K562 (cell line): ENCODE data around the gene CARD8. TPM values are rescaled to one million over a fixed set of nuclear protein-coding genes. Genes with fewer than 3 reads are reported as not detected.

Experiments
- ATAC-seq: fragments of 200-7000 bp; cut with Tn5 transposase; 3 replicates; pipeline ENCODE4 v1.9.1; 2020; ENCODE audit warnings: moderate library complexity
- BruUV-seq: library from RNA; stranded (reverse); fragments of 400-500 nt; replicated peaks from 2 replicates; lab custom pipeline; 2021; lab: Mats Ljungman, UMichigan
- CTCF ChIA-PET: fragments of 300-600 bp; formaldehyde crosslinking; extraction: SDS; loops from one replicate; lab custom pipeline; 2021; ENCODE audit warnings: low intra/inter-chr PET ratio; lab: Yijun Ruan, JAX
- POLR2A ChIA-PET: fragments of 300-600, 350-650 bp; sonication (Branson Sonifier 250); formaldehyde crosslinking; extraction: SDS; loops from one replicate; lab custom pipeline; 2021; ENCODE audit warnings: antibody characterized with exemption, inconsistent platforms; lab: Yijun Ruan, JAX
- DNase-seq, 4 experiments: peaks; one replicate each; pipeline versions ENCODE4 v3.0.0 to v3.0.0-alpha.2; 2011 to 2018; ENCODE audit warnings: low spot score in 3 of 4, mixed read lengths in 3 of 4; ENCODE audit errors: extremely low read depth in 1 of 4
- FAIRE-seq: peaks from 2 replicates; lab custom pipeline; 2011; peaks lifted over from hg19 to GRCh38; lab: Jason Lieb, UNC
- H2AFZ ChIP-seq: 2 replicates; pipeline ENCODE4 v1.6.0; 2011; ENCODE audit warnings: low read depth, low read length, control low read depth, inconsistent platforms
- H3K27ac ChIP-seq: fragments of 200-600 bp; 3 replicates; pipeline ENCODE4 v1.8.0; 2011; ENCODE audit warnings: low read depth, mild to moderate bottlenecking, control low read depth, inconsistent platforms, low read length, moderate library complexity, mixed read lengths; ENCODE audit errors: extremely low read depth
- H3K27me3 ChIP-seq, 2 experiments: fragments of 300-600 bp in 1 of 2; 2 replicates in 1 of 2; 3 replicates in 1 of 2; pipeline versions ENCODE4 v1.6.0 to v1.8.0; 2011; ENCODE audit warnings: inconsistent platforms in 2 of 2, low read length in 2 of 2, mild to moderate bottlenecking in 1 of 2, mixed read lengths in 1 of 2, moderate library complexity in 1 of 2; ENCODE audit not compliant: control insufficient read depth in 2 of 2, insufficient read depth in 2 of 2
- H3K36me3 ChIP-seq: fragments of 300-600 bp; 3 replicates; pipeline ENCODE4 v1.8.0; 2011; ENCODE audit warnings: mild to moderate bottlenecking, low read length, inconsistent platforms; ENCODE audit not compliant: control insufficient read depth, insufficient read depth
- H3K4me1 ChIP-seq, 2 experiments: fragments of 200-600 bp in 1 of 2; replicated peaks in 1 of 2; 2 replicates in 1 of 2; 3 replicates in 1 of 2; pipeline versions ENCODE4 v1.5.1 to v1.8.0; 2011; ENCODE audit warnings: inconsistent platforms in 2 of 2, low read length in 2 of 2, mild to moderate bottlenecking in 1 of 2, mixed read lengths in 1 of 2, moderate library complexity in 1 of 2; ENCODE audit not compliant: control insufficient read depth in 2 of 2, insufficient read depth in 2 of 2
- H3K4me2 ChIP-seq: 2 replicates; pipeline ENCODE4 v1.6.1; 2011; ENCODE audit warnings: low read length, control low read depth, inconsistent platforms, mixed read lengths; ENCODE audit not compliant: insufficient read depth
- H3K4me3 ChIP-seq: fragments of 200-600 bp; sonication (generic), shearing (Covaris generic); 2 replicates; pipeline ENCODE4 v1.5.1; 2016; ENCODE audit warnings: control low read depth, inconsistent platforms
- H3K79me2 ChIP-seq: fragments of 200-600 bp; 3 replicates; pipeline ENCODE4 v1.8.0; 2011; ENCODE audit warnings: low read length, inconsistent platforms; ENCODE audit not compliant: control insufficient read depth, insufficient read depth
- H3K9ac ChIP-seq, 2 experiments: 2 replicates each; pipeline versions ENCODE4 v1.6.0 to v1.6.1; 2011; ENCODE audit warnings: low read depth in 2 of 2, low read length in 2 of 2, control low read depth in 1 of 2, inconsistent platforms in 1 of 2, mild to moderate bottlenecking in 1 of 2, mixed read lengths in 1 of 2; ENCODE audit not compliant: insufficient read depth in 1 of 2
- H3K9me1 ChIP-seq: one replicate; pipeline ENCODE4 v1.6.0; 2011; ENCODE audit warnings: inconsistent platforms, mild to moderate bottlenecking, low read length, moderate library complexity; ENCODE audit not compliant: control insufficient read depth, insufficient read depth
- H3K9me3 ChIP-seq: replicated peaks from 2 replicates; pipeline ENCODE4 v1.5.1; 2011; ENCODE audit warnings: low read depth, low read length, inconsistent platforms; ENCODE audit not compliant: control insufficient read depth, insufficient read depth
- H4K20me1 ChIP-seq: replicated peaks from 2 replicates; pipeline ENCODE4 v1.6.1; 2011; ENCODE audit warnings: low read length, inconsistent platforms, mixed read lengths; ENCODE audit not compliant: control insufficient read depth, insufficient read depth
- CAMTA2 ChIP-seq: fragments of 250-450 bp; sonication (Bioruptor Pico); conservative IDR thresholded peaks from 2 replicates; pipeline ENCODE4 v1.5.1; 2022
- EGR1 ChIP-seq: fragments of 450-650 bp; conservative IDR thresholded peaks from 2 replicates; pipeline ENCODE4 v1.6.1; 2017; ENCODE audit warnings: mild to moderate bottlenecking
- ELF2 ChIP-seq: fragments of 250-450 bp; sonication (Bioruptor Pico); IDR thresholded peaks from 2 replicates; pipeline ENCODE4 v1.5.0; 2021; ENCODE audit warnings: mild to moderate bottlenecking
- GATAD2A ChIP-seq: fragments of 450-650 bp; IDR thresholded peaks from 2 replicates; pipeline ENCODE4 v1.6.1; 2017
- SMARCB1 ChIP-seq: IDR thresholded peaks from 2 replicates; pipeline ENCODE4 v1.6.1; 2011; ENCODE audit warnings: improper control_type of control experiment, low read depth; ENCODE audit not compliant: insufficient read length
- THRAP3 ChIP-seq: fragments of 450-650 bp; IDR thresholded peaks from 2 replicates; pipeline ENCODE4 v1.6.1; 2016; ENCODE audit warnings: mild to moderate bottlenecking, inconsistent platforms, borderline replicate concordance
- YY1 ChIP-seq, 3 experiments: IDR thresholded peaks; 2 replicates each; pipeline ENCODE4 v1.6.1; 2011; ENCODE audit warnings: low read length in 2 of 3, mild to moderate bottlenecking in 2 of 3, moderate library complexity in 2 of 3, borderline replicate concordance in 1 of 3, control low read depth in 1 of 3, low read depth in 1 of 3; ENCODE audit not compliant: insufficient read depth in 3 of 3, insufficient replicate concordance in 2 of 3, control insufficient read depth in 1 of 3, insufficient read length in 1 of 3; ENCODE audit errors: extremely low read depth in 1 of 3
- ZFP36 ChIP-seq: fragments of 150-350 bp; IDR thresholded peaks from 2 replicates; pipeline ENCODE4 v1.6.1; 2018; ENCODE audit warnings: low read length, low read depth; ENCODE audit not compliant: partially characterized antibody
- ZNF347 ChIP-seq: fragments of 450-650 bp; formaldehyde crosslinking; IDR thresholded peaks from 2 replicates; pipeline ENCODE4 v1.4.0; 2020; ENCODE audit warnings: low read depth, mild to moderate bottlenecking, moderate library complexity
- WGBS: fragments of 100-300 bp; shearing (Covaris generic); methylation state at CpG from one replicate; pipeline ENCODE4 v1.1.6; 2016; ENCODE audit warnings: low coverage, mixed read lengths; ENCODE audit not compliant: insufficient coverage; ENCODE audit errors: missing lambda C conversion rate; 5-methylcytosine and 5-hydroxymethylcytosine counted together
- in situ Hi-C: fragments of 300-500 bp; cut with MboI; formaldehyde crosslinking; loops from 4 replicates; pipeline ENCODE4 v1.15.0; 2018; ENCODE audit warnings: inconsistent platforms, mixed read lengths
- intact Hi-C: fragments of 100-400 bp; cut with micrococcal nuclease; formaldehyde crosslinking; loops from 2 replicates; pipeline ENCODE4 v1.14.2; 2022
- polyA plus RNA-seq, 8 experiments: library from polyadenylated mRNA; depleted of rRNA in 4 of 8; stranded (reverse) in 5 of 8; unstranded in 3 of 8; fragments of >200 nt; fragmentation: Nextera tagmentation in 2 of 8; fragmentation: Illumina TruSeq in 1 of 8; extraction: Ambion mirVana in 2 of 8; extraction: Trizol in 1 of 8; gene quantifications; 2 replicates each; pipeline versions ENCODE4 v1.2.1 to v1.2.3, GENCODE V29; 2011 to 2014; ENCODE audit warnings: inconsistent platforms in 1 of 8, missing spikeins in 1 of 8
- total RNA-seq, 7 experiments: library from RNA; depleted of rRNA in 6 of 7; stranded (reverse); fragments of >200 nt in 6 of 7; fragmentation: Illumina TruSeq in 2 of 7; extraction: Trizol in 2 of 7; gene quantifications; 2 replicates each; pipeline versions ENCODE4 v1.2.1 to v1.2.3, GENCODE V29; 2011 to 2021; ENCODE audit warnings: low replicate concordance in 1 of 7

CARD8 gene
- total and polyA plus RNA-seq, 9 of the 15 experiments (the other 6 are each of a cell fraction or from before 2014, with no cell fraction given): 11.5 to 26.4 (median 20.8) TPM

GRCh38 chr19:48292798-48293197, 37.1 kb upstream of the CARD8 start:
- DNase-seq (no peak), ATAC-seq (no peak), FAIRE-seq (no peak)
- H3K36me3 ChIP-seq: no peaks in the 10 kb centered on the region
- H3K4me3 ChIP-seq: no peak overlapping the region
- no peak overlapping the region for H3K27ac ChIP-seq
- H3K9me3 ChIP-seq: no peaks in the 10 kb centered on the region
- H3K9ac ChIP-seq: no peak overlapping the region
- H4K20me1 ChIP-seq: no peaks in the 10 kb centered on the region
- ChIA-PET CTCF (no interaction called here), POLR2A (no interaction called here)
- WGBS: 18% methylated on average over 4 of the region's 4 CpGs
- in situ Hi-C loops: no loop called here
- no TSS peak for BruUV-seq
- no peaks in the 10 kb centered on the region for H3K9me1 ChIP-seq
- H3K79me2 ChIP-seq: no peaks in the 10 kb centered on the region
- H3K27me3 ChIP-seq: peaks cover 0 to 2% of the 10 kb centered on the region in 2 experiments; a peak in 1 of 5 replicates
- no peak overlapping the region for H2AFZ ChIP-seq
- H3K4me1 ChIP-seq: peaks cover 7 to 23% of the 10 kb centered on the region in 2 experiments; a peak in 4 of 5 replicates
- no peak for TF ChIP-seq ELF2
- peak; percentile 54 for TF ChIP-seq EGR1
- no peak for TF ChIP-seq THRAP3
- no peak for TF ChIP-seq CAMTA2 (CRISPR knock-in tag)
- TF ChIP-seq SMARCB1: no peak
- TF ChIP-seq GATAD2A: no peak
- no peak for TF ChIP-seq YY1 (IDR thresholded peaks at IDR 0.05; ENCODE audit: borderline replicate concordance in 1 of 3, control insufficient read depth in 1 of 3, extremely low read depth in 1 of 3, insufficient read depth in 3 of 3, insufficient read length in 1 of 3, insufficient replicate concordance in 2 of 3, low read depth in 1 of 3, low read length in 2 of 3)
- TF ChIP-seq ZNF347: no peak
- TF ChIP-seq ZFP36: peak; percentile 49
- TF ChIP-seq, all 486 proteins: peak for 2
- no peak overlapping the region for H3K4me2 ChIP-seq
- intact Hi-C loops: loop anchor here (10.0 kb wide), 1 partner anchor 188 kb away; no protein-coding TSS in a partner anchor
